ENCODE measurements around the gene GJC2. TPM values are rescaled to one million over a fixed set of nuclear protein-coding genes. Genes with fewer than 3 reads are reported as not detected.
A peak's percentile ranks its signal among the peaks of the same experiment; 100 is the strongest.

GJC2 gene
- total RNA-seq, 1 experiment from 2014 or later, result 1.6 TPM

DNA sequence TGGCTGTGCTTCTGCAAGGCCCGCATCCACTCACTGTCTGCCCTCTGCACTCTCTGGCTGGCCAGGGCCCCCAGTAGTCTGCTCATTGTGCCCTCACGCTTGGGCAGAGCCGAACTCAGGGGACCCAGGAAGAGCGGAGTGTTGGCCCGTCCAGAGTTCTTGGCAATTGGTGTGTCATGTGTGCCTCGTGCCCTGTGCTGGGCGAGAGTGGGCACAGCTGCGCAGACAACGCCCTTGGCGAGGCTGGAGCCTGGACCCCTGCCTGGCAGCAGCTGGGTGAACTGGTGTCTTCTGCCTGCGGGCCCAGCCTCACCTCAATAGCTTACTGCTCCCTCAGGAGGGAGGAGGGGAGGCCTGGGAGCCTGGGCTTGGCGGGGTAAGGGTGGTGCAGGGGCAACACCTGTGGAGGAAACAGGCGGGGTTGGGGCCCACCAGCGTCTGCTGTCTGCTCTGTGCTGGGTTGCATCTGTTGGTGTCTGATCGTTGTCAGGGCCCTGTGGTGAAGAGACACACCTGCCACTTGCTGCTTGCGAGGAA lies 7.5 kb upstream of the GJC2 start:
- Histone ChIP-seq H4K91ac (ENCODE audit: insufficient read length, low read depth, low read length) (no peak overlapping the region), H4K20me1 (ENCODE audit: control insufficient read depth, insufficient read depth, insufficient read length) (peaks cover 2% of the 10 kb centered on the region), H2AFZ (ENCODE audit: low read length) (no peak overlapping the region), H2BK20ac (ENCODE audit: low read depth, low read length, poor library complexity, severe bottlenecking) (no peak overlapping the region), H3K79me1 (ENCODE audit: insufficient read depth, low read depth, low read length, poor library complexity, severe bottlenecking) (peaks cover 8% of the 10 kb centered on the region), H3K27me3 (ENCODE audit: insufficient read depth, low read length) (no peaks in the 10 kb centered on the region), H3K14ac (ENCODE audit: insufficient read depth, low read length) (no peak overlapping the region), H2BK120ac (ENCODE audit: low read depth, low read length, poor library complexity, severe bottlenecking) (no peak overlapping the region), H3K4me1 (ENCODE audit: insufficient read depth, low read length) (no peaks in the 10 kb centered on the region), H3K18ac (ENCODE audit: insufficient read length, low read depth, low read length) (no peak overlapping the region), H2BK12ac (ENCODE audit: insufficient read length, low read depth, low read length) (no peak overlapping the region), H4K8ac (replicated peaks; ENCODE audit: insufficient read length, low read depth, low read length) (no peak overlapping the region), H3K79me2 (ENCODE audit: insufficient read depth, low read length) (peaks cover 15% of the 10 kb centered on the region; the same call in 1 of the 2 replicates), H2BK15ac (ENCODE audit: low read depth, low read length) (no peak overlapping the region), H3K27ac (ENCODE audit: insufficient read length, low read depth, low read length) (no peak overlapping the region), H3K4ac (ENCODE audit: low read depth, low read length) (no peak overlapping the region), H3K9ac (ENCODE audit: extremely low read depth, insufficient read length, low read length) (no peak overlapping the region), H3K9me3 (ENCODE audit: control insufficient read depth, low read depth, low read length) (no peaks in the 10 kb centered on the region), H2AK5ac (ENCODE audit: insufficient read length, low read length) (no peak overlapping the region), H3T11ph (ENCODE audit: low read length) (no peak overlapping the region), H3K23ac (ENCODE audit: insufficient read length, low read depth, low read length) (no peak overlapping the region), H3K56ac (ENCODE audit: insufficient read length, low read depth, low read length) (no peak overlapping the region), H2BK5ac (ENCODE audit: insufficient read length, low read length) (no peak overlapping the region), H3K23me2 (ENCODE audit: insufficient read length, low read depth, low read length, poor library complexity, severe bottlenecking) (peaks cover 11% of the 10 kb centered on the region), H4K5ac (ENCODE audit: insufficient read length, low read depth, low read length) (no peak overlapping the region), H3K4me2 (ENCODE audit: insufficient read depth, insufficient read length, low read length) (no peak overlapping the region)
- no peaks in the 10 kb centered on the region; a peak in 1 of 7 replicates for H3K36me3 Mint-ChIP-seq (ENCODE audit: insufficient read depth in 1 of 3, low read depth in 3 of 3)
- WGBS (ENCODE audit: extremely low coverage, insufficient read length, low lambda C conversion rate), result no CpG with 5 or more reads among the region's 16 CpGs
- no peaks in the 10 kb centered on the region for H3K9me3 Mint-ChIP-seq
- DNase-seq, result no peak
- H3K27ac Mint-ChIP-seq, result no peak overlapping the region
- peaks cover 18% of the 10 kb centered on the region for H3K27me3 Mint-ChIP-seq (ENCODE audit: low read depth)
- H3K4me1 Mint-ChIP-seq, result peaks cover 4 to 15% of the 10 kb centered on the region in 2 experiments
- TF ChIP-seq, protein P1, sequence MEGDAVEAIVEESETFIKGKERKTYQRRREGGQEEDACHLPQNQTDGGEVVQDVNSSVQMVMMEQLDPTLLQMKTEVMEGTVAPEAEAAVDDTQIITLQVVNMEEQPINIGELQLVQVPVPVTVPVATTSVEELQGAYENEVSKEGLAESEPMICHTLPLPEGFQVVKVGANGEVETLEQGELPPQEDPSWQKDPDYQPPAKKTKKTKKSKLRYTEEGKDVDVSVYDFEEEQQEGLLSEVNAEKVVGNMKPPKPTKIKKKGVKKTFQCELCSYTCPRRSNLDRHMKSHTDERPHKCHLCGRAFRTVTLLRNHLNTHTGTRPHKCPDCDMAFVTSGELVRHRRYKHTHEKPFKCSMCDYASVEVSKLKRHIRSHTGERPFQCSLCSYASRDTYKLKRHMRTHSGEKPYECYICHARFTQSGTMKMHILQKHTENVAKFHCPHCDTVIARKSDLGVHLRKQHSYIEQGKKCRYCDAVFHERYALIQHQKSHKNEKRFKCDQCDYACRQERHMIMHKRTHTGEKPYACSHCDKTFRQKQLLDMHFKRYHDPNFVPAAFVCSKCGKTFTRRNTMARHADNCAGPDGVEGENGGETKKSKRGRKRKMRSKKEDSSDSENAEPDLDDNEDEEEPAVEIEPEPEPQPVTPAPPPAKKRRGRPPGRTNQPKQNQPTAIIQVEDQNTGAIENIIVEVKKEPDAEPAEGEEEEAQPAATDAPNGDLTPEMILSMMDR (conservative IDR thresholded peaks at IDR 0.05), result no peak
- H3K4me3 Mint-ChIP-seq, result peak overlapping the region; percentile 81 to 91; a peak in 3 of 5 replicates

Data from H9 (cell line).